Measurements from ENCODE around the gene RAB14.

RAB14 gene

GRCh38 chr9:121201045-121201737 lies 478 bp downstream of the RAB14 start (continued):
- TF ChIP-seq PRDM2 (tag by site-specific recombination; IDR thresholded peaks at IDR 0.05; ENCODE audit: borderline replicate concordance) (no peak), ZNF335 (tag by site-specific recombination; conservative IDR thresholded peaks at IDR 0.05) (no peak), ZXDB (tag by site-specific recombination; IDR thresholded peaks at IDR 0.05) (no peak), ZNF660 (tag by site-specific recombination; IDR thresholded peaks at IDR 0.05) (0 out of 2 replicates have a peak, but pooled peaks have one; percentile 16), ZNF202 (tag by site-specific recombination; IDR thresholded peaks at IDR 0.05; ENCODE audit: borderline replicate concordance) (no peak), ZSCAN23 (tag by site-specific recombination; IDR thresholded peaks at IDR 0.05) (no peak), SP7 (tag by site-specific recombination; IDR thresholded peaks at IDR 0.05) (no peak), ZNF302 (tag by site-specific recombination; IDR thresholded peaks at IDR 0.05; ENCODE audit: low read depth) (no peak), ZBTB20 (tag by site-specific recombination; IDR thresholded peaks at IDR 0.05) (peak; percentile 36; the same call in 1 of the 2 replicates), KLF1 (tag by site-specific recombination; IDR thresholded peaks at IDR 0.05) (no peak), ZNF341 (tag by site-specific recombination; IDR thresholded peaks at IDR 0.05; ENCODE audit: low read depth) (peak; percentile 49; the same call in 1 of the 2 replicates), ZNF280D (tag by site-specific recombination; IDR thresholded peaks at IDR 0.05) (no peak), ZNF514 (tag by site-specific recombination; IDR thresholded peaks at IDR 0.05) (no peak), ZSCAN30 (tag by site-specific recombination; IDR thresholded peaks at IDR 0.05) (no peak), ZNF214 (tag by site-specific recombination; IDR thresholded peaks at IDR 0.05; ENCODE audit: borderline replicate concordance) (no peak), ZNF830 (tag by site-specific recombination; IDR thresholded peaks at IDR 0.05; ENCODE audit: low read depth) (no peak), HOXA7 (CRISPR knock-in tag; IDR thresholded peaks at IDR 0.05; ENCODE audit: borderline replicate concordance) (no peak), YY1 (tag by site-specific recombination; IDR thresholded peaks at IDR 0.05) (no peak), EGR2 (tag by site-specific recombination; IDR thresholded peaks at IDR 0.05; ENCODE audit: low read depth) (0 out of 2 replicates have a peak, but pooled peaks have one; percentile 7)

Data from HEK293 (cell line).